NCI-H748 treated with DMSO at 0.1 percent for 48 hours (cell line): Measurements from ENCODE around the gene PXDC1.
"Not testable (repeated sequence)": the region's sequence is repeated elsewhere in the genome, so short reads cannot be mapped to it uniquely, and the experiment has no call there.

Experiments used
- DNase-seq: peaks from one replicate; lab custom pipeline; 2025; lab: John Stamatoyannopoulos, UW

PXDC1 gene

GRCh38 chr6:3762359-3762758 lies 10.8 kb upstream of the PXDC1 start:
- no peak for DNase-seq

- no peak for DNase-seq
These were observed 10.4 kb upstream of the PXDC1 start for GRCh38 chr6:3761989-3762270.

GRCh38 chr6:3759646-3760232 lies 8.2 kb upstream of the PXDC1 start:
- DNase-seq = no peak

- no peak for DNase-seq
These were observed 7.3 kb upstream of the PXDC1 start for GRCh38 chr6:3758842-3759144.

GRCh38 chr6:3757998-3758841 lies 6.7 kb upstream of the PXDC1 start:
- DNase-seq = not testable (repeated sequence)

DNA sequence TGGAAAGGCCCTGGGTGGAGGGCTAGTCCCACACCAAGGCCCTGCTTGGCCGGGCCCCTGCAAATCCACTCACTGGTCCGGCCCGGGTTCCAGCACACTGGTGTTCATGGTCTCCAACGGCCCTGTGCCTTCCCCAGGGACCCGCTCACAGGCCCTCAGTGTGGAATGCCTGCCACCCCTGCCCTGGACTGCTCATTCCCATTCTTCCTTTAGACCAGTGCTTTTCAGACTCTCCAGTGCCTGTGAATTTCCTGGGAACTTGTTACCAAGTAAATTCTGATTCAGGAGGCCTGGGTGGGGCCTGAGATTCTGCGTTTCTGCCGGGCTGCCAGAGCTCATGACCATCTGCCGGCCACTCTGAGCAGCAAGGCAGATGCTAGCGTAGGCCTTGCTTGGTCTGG lies 5.7 kb upstream of the PXDC1 start:
- no peak for DNase-seq

- no peak for DNase-seq
These were observed 5.0 kb upstream of the PXDC1 start for GRCh38 chr6:3756546-3756945.

- peak; percentile 80 for DNase-seq
These were observed 4.4 kb upstream of the PXDC1 start for GRCh38 chr6:3755637-3756545.

DNA sequence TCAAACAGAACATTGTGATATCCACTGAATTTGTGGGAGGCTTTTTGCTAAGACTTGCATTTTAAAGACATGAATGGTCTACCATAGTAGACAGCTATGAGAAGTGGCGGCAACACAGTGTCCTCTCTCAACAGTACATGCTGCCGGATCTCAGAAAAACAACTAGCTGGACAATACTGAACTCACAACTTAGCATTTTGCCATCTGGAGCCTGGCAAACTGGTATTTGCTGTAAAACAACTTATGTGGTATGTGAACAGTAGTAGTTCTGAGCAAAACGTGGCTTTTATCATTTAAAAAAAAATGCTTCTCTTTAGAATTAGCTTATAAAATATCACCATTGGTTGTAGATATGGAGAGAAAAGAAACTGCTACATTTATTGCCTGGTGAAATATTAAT lies 3.3 kb upstream of the PXDC1 start:
- no peak for DNase-seq

GRCh38 chr6:3754032-3754725 lies 2.7 kb upstream of the PXDC1 start:
- not testable (repeated sequence) for DNase-seq

GRCh38 chr6:3753228-3753835 lies 1.8 kb upstream of the PXDC1 start:
- DNase-seq = no peak

DNA sequence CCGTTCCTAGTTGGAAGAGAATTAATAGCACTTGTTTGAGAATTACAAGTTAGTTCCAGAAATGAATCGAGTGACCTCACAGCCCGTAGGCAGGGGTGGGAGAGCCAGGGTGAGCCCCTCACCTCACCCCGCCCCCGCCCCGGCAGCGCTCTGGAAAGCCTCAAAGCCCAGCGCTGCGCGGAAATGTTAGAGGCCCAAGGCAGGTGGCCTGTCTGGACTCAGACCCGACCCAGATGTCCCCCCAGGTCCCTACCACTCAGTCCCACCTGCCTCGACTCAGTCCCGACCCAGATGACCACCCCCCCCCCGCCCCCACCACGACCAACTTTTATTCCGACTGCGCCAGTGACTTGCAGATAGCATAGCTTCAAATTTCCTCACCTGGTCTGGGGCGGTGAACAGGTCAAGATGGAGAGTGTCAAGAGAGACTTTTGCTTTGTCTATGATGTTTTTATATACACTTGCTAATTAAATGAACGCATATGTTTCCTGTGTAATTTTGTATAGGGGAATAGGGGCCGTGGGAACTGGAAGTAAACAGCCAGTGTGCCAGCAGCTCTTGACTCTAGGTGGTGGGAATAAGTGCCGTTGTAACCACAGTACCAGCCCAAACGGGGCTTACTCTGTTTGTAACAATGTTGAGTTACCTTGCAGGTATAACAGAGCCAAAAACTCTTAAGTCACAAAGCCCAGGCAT lies 1.2 kb upstream of the PXDC1 start:
- peak; percentile 15 for DNase-seq

DNA sequence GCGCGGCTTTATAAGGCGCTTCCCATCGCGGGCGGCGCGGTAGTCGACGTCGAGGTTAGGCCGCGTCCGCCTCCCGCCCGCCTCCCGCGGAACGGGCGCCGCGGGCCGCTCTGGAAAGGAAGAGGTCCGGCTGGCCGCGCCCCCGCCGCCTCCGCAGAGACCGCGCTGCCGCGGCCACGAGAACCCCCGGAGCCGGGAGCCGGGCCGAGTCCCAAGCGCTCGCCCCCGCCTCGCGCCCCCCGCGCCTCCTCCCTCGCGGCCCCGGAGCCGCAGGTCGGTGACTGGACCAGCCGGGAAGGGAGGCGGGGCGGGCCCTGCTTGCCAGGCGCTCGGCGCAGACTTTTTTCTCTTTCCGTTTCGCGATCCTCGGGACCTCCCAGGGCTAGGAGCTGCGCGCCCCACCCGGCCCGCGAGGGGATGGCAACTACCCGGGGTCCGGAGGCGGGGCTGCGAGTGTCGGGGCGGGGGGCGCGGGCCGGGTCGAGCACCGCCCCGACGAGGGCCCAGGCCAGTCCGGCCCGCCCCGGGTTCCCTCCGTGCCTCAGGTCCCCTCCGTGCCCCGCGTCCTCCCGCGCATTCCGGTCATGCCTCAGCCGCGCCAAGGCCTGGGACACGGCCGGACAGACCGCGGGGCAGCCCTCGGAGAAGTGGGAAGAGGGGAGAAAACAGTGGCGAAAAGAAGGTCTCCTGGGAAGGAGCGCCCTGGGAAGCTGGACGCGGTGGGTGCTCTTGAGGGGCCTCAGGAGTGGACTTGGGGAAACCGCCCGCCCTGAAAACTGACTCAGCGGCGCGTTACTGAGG lies 417 bp upstream of the PXDC1 start:
- peak; percentile 53 for DNase-seq

GRCh38 chr6:3750317-3751076 lies 1.0 kb downstream of the PXDC1 start:
- DNase-seq = peak; percentile 36

DNA sequence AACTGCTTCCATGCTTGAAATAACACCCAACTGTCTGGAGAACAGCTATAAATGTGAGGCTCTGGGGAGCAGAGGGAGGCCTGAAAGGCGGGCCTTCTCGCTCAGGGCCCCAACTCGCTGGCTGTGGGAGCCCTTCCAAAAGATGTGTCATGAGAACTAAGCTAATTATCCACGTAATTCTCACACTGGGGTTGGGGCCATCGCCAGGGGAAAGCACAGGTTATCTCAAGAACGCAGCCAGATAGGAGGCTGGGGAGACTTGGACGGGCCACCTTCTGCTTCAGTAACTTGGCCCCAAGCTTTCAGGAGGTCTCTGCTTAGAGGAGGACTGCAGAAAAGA lies 1.6 kb downstream of the PXDC1 start:
- DNase-seq = no peak

DNA sequence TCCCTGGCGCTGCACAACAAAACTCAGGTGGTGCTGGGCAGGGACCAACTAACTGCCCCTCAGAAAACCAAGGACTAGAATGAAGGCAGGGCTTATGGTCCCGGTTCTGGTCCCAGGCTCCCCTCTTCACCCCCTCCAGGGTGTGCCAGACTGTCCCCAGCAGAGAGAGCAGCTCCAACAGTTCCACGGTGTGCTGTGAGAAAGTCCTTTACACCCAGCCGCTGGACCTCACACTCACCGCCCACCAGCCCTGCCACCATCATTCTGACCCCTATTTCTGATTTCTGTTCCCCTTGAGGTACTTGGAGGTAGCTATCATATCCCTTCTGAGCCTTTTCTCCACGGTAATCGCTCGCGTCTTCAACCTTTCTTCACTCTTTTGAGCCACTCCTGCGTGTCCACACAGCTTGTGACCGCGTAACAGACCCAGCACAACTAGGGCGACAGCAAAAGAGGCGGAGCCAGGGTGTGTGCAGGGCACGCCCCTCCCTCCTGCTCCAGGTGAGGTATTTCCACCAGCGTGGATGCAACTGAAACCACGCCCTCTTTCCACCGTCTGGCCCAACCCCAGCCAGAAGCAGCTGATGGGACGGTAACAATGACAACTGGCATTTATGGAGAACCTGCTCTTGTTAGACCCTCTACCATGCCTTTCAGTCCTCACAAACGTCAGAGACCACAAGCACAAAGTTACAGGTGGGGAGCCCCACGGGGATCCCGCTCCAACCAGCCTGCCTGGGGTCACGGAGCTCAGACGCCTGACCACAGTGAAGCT lies 2.3 kb downstream of the PXDC1 start:
- DNase-seq = no peak

GRCh38 chr6:3748208-3749066 lies 3.1 kb downstream of the PXDC1 start:
- peak; percentile 31 for DNase-seq

GRCh38 chr6:3747100-3747737 lies 4.3 kb downstream of the PXDC1 start:
- no peak for DNase-seq
